ENCODE measurements around the gene APH1A.
"Not testable (repeated sequence)": the region's sequence is repeated elsewhere in the genome, so short reads cannot be mapped to it uniquely, and the experiment has no call there.

The APH1A gene

GRCh38 chr1:150268705-150269403, at the start of gene APH1A:
Gene APH1A (minus strand): TSS chr1:150269016. CDS start chr1:150268810, 206 bp downstream.
- DNase-seq (ENCODE audit: low read depth in 1 of 2, low spot score in 1 of 2): peak; percentile 76 to 96

- not testable (repeated sequence) for DNase-seq (ENCODE audit: low read depth in 1 of 2, low spot score in 1 of 2)
Measured at GRCh38 chr1:150314691-150315090, 45.9 kb upstream of the APH1A start.

GRCh38 chr1:150311762-150312161, 42.9 kb upstream of the APH1A start:
- no peak for DNase-seq (ENCODE audit: low read depth in 1 of 2, low spot score in 1 of 2)

- no peak for DNase-seq (ENCODE audit: low read depth in 1 of 2, low spot score in 1 of 2)
Measured at GRCh38 chr1:150309758-150310508, 41.1 kb upstream of the APH1A start.

GRCh38 chr1:150308585-150308984, 39.8 kb upstream of the APH1A start:
- not testable (repeated sequence) for DNase-seq (ENCODE audit: low read depth in 1 of 2, low spot score in 1 of 2)

GRCh38 chr1:150302902-150303301, 34.1 kb upstream of the APH1A start:
- no peak for DNase-seq (ENCODE audit: low read depth in 1 of 2, low spot score in 1 of 2)

- no peak for DNase-seq (ENCODE audit: low read depth in 1 of 2, low spot score in 1 of 2)
Measured at GRCh38 chr1:150302338-150302737, 33.5 kb upstream of the APH1A start.

GRCh38 chr1:150299716-150300115, 30.9 kb upstream of the APH1A start:
- DNase-seq (ENCODE audit: low read depth in 1 of 2, low spot score in 1 of 2): no peak

- DNase-seq (ENCODE audit: low read depth in 1 of 2, low spot score in 1 of 2): no peak
Measured at GRCh38 chr1:150295476-150295875, 26.7 kb upstream of the APH1A start.

- peak; percentile 75 to 87 for DNase-seq (ENCODE audit: low read depth in 1 of 2, low spot score in 1 of 2)
Measured at GRCh38 chr1:150293433-150294253, 24.8 kb upstream of the APH1A start, which contains the start of gene MRPS21. Gene MRPS21 (plus strand): TSS chr1:150293861. CDS start chr1:150294367, 506 bp downstream.

- DNase-seq (ENCODE audit: low read depth in 1 of 2, low spot score in 1 of 2): no peak
Measured at GRCh38 chr1:150288822-150289221, 20.0 kb upstream of the APH1A start.

GRCh38 chr1:150288382-150288781, 19.6 kb upstream of the APH1A start:
- no peak for DNase-seq (ENCODE audit: low read depth in 1 of 2, low spot score in 1 of 2)

GRCh38 chr1:150283260-150283659, 14.4 kb upstream of the APH1A start:
- no peak for DNase-seq (ENCODE audit: low read depth in 1 of 2, low spot score in 1 of 2)

GRCh38 chr1:150282558-150282958, 13.7 kb upstream of the APH1A start:
- DNase-seq (ENCODE audit: low read depth in 1 of 2, low spot score in 1 of 2): no peak

- peak; percentile 41 to 70 for DNase-seq (ENCODE audit: low read depth in 1 of 2, low spot score in 1 of 2)
Measured at GRCh38 chr1:150281758-150282557, 13.1 kb upstream of the APH1A start, which contains the start of gene CIART. Gene CIART (plus strand): TSS chr1:150282554. CDS start chr1:150283268, 714 bp downstream.

GRCh38 chr1:150281221-150281757, 12.5 kb upstream of the APH1A start:
- peak in 1 of 2 donors; percentile 37 for DNase-seq (ENCODE audit: low read depth in 1 of 2, low spot score in 1 of 2)

- no peak for DNase-seq (ENCODE audit: low read depth in 1 of 2, low spot score in 1 of 2)
Measured at GRCh38 chr1:150280138-150280707, 11.4 kb upstream of the APH1A start.

GRCh38 chr1:150273311-150273710, 4.5 kb upstream of the APH1A start:
- no peak for DNase-seq (ENCODE audit: low read depth in 1 of 2, low spot score in 1 of 2)

GRCh38 chr1:150271291-150271959, 2.6 kb upstream of the APH1A start:
- no peak for DNase-seq (ENCODE audit: low read depth in 1 of 2, low spot score in 1 of 2)

Measured in activated CD4-positive, alpha-beta T cell treated with anti-CD3 and anti-CD28 coated beads, Interleukin-2, amount 50 U/mL, for 24 hours (primary cell).